ENCODE results near the gene PAPLN. TPM values are rescaled to one million over a fixed set of nuclear protein-coding genes. Genes with fewer than 3 reads are reported as not detected.
A peak's percentile ranks its signal among the peaks of the same experiment; 100 is the strongest.

PAPLN gene
- total and polyA plus RNA-seq, 11 donors: 0.30 to 10.3 (median 1.4) TPM

DNA sequence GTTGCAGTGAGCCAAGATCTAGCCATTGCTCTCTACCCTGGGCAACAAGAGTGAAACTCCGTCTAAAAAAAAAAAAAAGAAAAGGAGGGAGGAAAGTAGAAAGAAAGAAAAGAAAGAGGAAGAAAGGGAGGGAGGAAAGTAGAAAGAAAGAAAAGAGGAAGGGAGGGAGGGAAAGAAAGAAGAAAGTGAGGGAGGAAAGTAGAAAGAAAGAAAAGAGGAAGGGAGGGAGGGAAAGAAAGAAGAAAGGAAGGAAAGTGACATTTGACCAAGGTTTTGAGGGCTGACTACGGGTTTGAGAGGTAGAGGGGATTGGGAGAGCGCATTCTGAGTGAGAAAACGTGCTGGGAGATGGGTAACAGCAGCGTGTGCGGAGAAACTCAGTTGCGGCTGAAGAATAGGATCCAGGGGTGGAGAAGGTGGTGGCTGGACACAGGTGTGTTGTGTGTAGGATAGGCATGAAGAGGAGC lies 521 bp upstream of the PAPLN start:
- no peaks in the 10 kb centered on the region for H3K36me3 ChIP-seq
- intact Hi-C loops (cut with DNase I): no loop called here
- H3K27ac ChIP-seq: no peak overlapping the region
- WGBS, 4 donors: 61 to 76% (median 74%) methylated on average over 6 to 7 of the region's 7 CpGs
- H3K4me3 ChIP-seq: peak overlapping the region in 4 of 12 donors; percentile 41 to 63 (median 58)
- H3K9me3 ChIP-seq: no peaks in the 10 kb centered on the region
- TF ChIP-seq, protein P1, sequence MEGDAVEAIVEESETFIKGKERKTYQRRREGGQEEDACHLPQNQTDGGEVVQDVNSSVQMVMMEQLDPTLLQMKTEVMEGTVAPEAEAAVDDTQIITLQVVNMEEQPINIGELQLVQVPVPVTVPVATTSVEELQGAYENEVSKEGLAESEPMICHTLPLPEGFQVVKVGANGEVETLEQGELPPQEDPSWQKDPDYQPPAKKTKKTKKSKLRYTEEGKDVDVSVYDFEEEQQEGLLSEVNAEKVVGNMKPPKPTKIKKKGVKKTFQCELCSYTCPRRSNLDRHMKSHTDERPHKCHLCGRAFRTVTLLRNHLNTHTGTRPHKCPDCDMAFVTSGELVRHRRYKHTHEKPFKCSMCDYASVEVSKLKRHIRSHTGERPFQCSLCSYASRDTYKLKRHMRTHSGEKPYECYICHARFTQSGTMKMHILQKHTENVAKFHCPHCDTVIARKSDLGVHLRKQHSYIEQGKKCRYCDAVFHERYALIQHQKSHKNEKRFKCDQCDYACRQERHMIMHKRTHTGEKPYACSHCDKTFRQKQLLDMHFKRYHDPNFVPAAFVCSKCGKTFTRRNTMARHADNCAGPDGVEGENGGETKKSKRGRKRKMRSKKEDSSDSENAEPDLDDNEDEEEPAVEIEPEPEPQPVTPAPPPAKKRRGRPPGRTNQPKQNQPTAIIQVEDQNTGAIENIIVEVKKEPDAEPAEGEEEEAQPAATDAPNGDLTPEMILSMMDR (IDR thresholded peaks at IDR 0.05): no peak
- no peak for TF ChIP-seq POLR2A (IDR thresholded peaks at IDR 0.05)
- peaks cover 14 to 68% (median 30%) of the 10 kb centered on the region in 9 donors for H3K27me3 ChIP-seq
- ATAC-seq (no peak), DNase-seq (no peak)
- H3K4me1 ChIP-seq: peaks cover 3 to 71% (median 27%) of the 10 kb centered on the region in 12 donors

DNA sequence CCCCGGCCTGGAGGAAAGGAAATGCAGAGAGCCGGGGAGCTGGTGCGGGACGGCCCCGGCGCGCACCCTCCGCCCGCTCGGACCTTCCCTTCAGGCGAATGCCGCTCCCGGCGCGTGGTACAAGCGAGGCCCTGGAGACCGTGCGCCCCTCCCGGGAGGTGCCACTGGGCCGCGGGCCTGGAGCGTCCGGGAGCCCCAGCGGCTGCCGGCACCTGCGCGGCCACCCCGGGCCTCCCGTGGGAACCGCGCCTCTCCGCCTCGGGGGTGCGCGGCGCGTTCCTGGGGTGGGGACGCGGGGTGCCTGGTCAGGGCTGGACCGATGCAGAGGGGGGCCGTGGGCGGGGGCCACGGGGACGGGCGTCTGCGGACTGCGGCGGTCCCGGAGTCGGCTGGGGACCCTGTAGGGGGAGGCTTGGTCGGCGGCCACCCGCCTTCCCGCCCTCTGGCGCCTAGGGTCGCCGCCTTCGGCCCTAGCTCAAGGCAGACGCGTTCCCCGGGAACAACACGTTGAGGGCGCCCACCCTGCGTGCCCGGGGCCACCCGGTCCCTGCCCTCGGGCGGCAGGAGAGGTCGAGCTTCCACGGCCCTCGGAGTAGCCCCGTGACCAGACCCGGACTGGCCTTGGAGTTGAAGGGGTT lies 599 bp downstream of the PAPLN start:
- H3K27me3 ChIP-seq: peaks cover 14 to 67% (median 30%) of the 10 kb centered on the region in 9 donors
- DNase-seq: no peak
- TF ChIP-seq, protein P1 (IDR thresholded peaks at IDR 0.05): no peak
- no peak for TF ChIP-seq POLR2A (IDR thresholded peaks at IDR 0.05)
- peaks cover 3 to 70% (median 25%) of the 10 kb centered on the region in 12 donors for H3K4me1 ChIP-seq
- H3K4me3 ChIP-seq: peak overlapping the region; percentile 15 to 64 (median 48)
- H3K27ac ChIP-seq: peak overlapping the region in 3 of 12 donors; percentile 34 to 52 (median 48)
- no peaks in the 10 kb centered on the region for H3K36me3 ChIP-seq
- 4 to 13% (median 6%) methylated on average over 12 to 73 of the region's 73 CpGs for WGBS, 4 donors
- ATAC-seq: peak in 2 of 4 donors; percentile 16 to 19
- no peaks in the 10 kb centered on the region for H3K9me3 ChIP-seq
- intact Hi-C loops (cut with DNase I): no loop called here

DNA sequence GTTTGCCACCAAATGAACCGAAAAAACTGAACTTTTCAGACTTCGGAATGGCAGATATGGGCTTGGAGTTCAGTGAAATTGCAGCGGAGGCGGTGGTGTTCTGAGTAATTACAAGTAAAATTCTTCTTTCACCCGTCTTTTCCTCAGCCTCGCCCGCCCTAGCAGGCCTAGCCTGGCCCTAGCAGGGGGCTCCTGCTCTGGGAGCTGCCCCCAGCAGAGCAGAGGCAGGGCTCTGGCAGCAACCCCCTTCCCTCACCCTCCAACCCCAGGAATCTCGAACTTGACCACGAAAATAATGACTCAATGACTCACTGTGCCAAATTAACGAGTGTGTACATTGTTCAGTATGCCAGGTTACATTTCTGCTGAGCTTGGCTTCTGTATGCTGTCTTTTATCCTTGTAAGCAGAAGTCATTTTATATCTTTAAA lies 1.1 kb downstream of the PAPLN start:
- 56 to 74% (median 60%) methylated on average over 10 of the region's 10 CpGs for WGBS, 4 donors
- Histone ChIP-seq H3K4me1 (peaks cover 3 to 75% (median 25%) of the 10 kb centered on the region in 12 donors), H3K27ac (peak overlapping the region in 3 of 12 donors; percentile 34 to 52 (median 48)), H3K4me3 (peak overlapping the region in 11 of 12 donors; percentile 25 to 64 (median 48)), H3K27me3 (peaks cover 14 to 62% (median 30%) of the 10 kb centered on the region in 9 donors), H3K36me3 (no peaks in the 10 kb centered on the region), H3K9me3 (no peaks in the 10 kb centered on the region)
- intact Hi-C loops (cut with DNase I): no loop called here
- no peak for TF ChIP-seq POLR2A (IDR thresholded peaks at IDR 0.05)
- TF ChIP-seq, protein P1 (IDR thresholded peaks at IDR 0.05): no peak
- DNase-seq (no peak), ATAC-seq (no peak)

DNA sequence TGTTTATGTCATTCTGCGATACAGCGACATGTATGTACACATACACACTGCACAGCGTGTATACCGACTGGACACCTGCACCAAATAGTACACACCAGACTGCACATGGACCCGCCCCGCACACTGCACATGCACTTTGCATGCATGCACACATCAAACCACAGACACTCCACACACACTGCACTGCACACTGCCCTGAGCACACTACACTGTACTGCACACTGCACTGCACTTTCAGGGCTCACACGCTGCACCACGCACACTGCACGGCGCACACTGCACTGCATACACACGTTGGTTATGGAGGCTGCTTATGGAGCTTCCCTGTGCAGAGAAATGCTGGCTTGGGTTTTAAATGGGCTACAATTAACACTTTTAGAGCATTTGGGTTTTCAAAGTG lies 1.6 kb downstream of the PAPLN start:
- H3K27me3 ChIP-seq: peaks cover 14 to 62% (median 30%) of the 10 kb centered on the region in 9 donors
- TF ChIP-seq, protein P1 (IDR thresholded peaks at IDR 0.05): no peak
- DNase-seq (no peak), ATAC-seq (peak in 2 of 4 donors; percentile 23 to 28)
- intact Hi-C loops (cut with DNase I): no loop called here
- H3K9me3 ChIP-seq: no peaks in the 10 kb centered on the region
- H3K27ac ChIP-seq: no peak overlapping the region
- H3K4me3 ChIP-seq: peak overlapping the region in 3 of 12 donors; percentile 23 to 64 (median 51)
- H3K36me3 ChIP-seq: no peaks in the 10 kb centered on the region
- WGBS, 4 donors: 88 to 91% (median 89%) methylated on average over 11 of the region's 11 CpGs
- peaks cover 3 to 75% (median 25%) of the 10 kb centered on the region in 12 donors for H3K4me1 ChIP-seq
